ENCODE measurements around the gene BYSL. TPM values are rescaled to one million over a fixed set of nuclear protein-coding genes. Genes with fewer than 3 reads are reported as not detected.

The BYSL gene
- total RNA-seq, 1 donor from 2014 or later: 39.5 TPM

DNA sequence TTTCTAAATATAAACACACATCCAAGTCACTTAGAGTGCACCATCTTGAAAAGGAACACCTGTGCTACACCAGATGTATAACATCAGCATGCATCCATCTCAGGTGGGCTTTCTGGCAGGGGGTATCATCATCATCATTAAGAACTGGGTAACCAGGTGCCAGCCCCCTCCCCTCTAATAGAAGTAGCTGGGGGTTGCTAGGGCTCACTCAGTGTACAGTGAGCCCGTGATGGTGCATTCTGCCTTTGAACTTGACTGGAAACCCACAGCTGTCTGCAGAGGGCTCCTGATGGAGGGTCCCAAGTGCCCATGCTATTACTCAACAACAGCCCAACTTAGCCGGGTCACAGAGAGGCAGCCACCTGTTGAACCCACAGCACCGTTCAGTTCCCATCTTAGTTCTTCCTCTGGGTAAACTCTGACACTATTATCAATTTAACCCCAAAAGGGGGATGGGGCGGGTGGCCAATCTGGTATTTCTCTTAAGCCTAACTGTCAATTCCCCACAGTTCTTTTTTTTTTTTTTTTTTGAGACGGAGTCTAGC is 53.1 kb downstream of the BYSL start:
- intact Hi-C loops (cut with micrococcal nuclease): no loop called here

- intact Hi-C loops (cut with micrococcal nuclease): no loop called here
Measured at GRCh38 chr6:41975276-41975675, 54.0 kb downstream of the BYSL start.

DNA sequence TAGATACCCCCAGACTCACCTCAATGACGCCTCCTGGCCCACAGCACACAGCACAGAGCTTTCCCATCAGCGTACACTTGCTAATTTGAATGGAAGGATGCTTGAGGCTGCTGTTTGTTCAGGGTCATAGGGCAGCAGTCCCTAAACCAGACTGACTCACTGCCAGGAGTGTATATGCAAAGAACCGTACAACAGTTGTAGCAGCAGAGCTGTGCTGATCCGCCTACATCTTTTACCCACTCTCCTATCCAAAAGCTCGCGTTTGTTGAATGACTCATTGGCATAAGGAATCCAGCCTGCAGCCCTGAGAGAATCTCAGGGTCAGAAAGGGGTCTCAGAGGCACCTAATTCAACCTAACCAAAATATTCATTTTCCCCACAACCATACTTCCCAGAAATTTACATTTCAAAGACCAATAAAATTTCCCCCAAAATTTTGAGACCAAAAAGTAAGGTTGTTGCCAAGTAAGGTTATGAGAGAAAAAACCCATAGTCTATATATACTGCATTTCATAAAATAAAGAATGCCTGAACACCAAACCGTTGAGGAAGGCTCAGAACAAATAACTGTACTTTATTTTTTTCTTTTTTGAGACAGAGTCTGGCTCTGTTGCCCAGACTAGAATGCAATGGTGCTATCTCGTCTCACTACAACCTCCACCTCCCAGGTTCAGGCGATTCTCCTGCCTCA is 55.6 kb downstream of the BYSL start:
- intact Hi-C loops (cut with micrococcal nuclease): no loop called here

Other genes starting within 250 kb of the BYSL start
- 7.8 and 9.7 TPM in 2 replicates for gene TFEB, start 185.9 kb upstream of the BYSL start, total RNA-seq
- not detected in 2 replicates for gene PGC, start 174.1 kb upstream of the BYSL start, total RNA-seq
- 3.8 and 6.1 TPM in 2 replicates for gene FRS3, start 141.6 kb upstream of the BYSL start, total RNA-seq
- not detected in 2 replicates for gene PRICKLE4, start 140.7 kb upstream of the BYSL start, total RNA-seq
- 209 and 212 TPM in 2 replicates for gene TOMM6, start 133.8 kb upstream of the BYSL start, total RNA-seq
- gene USP49, start 26.1 kb upstream of the BYSL start, total RNA-seq: 7.1 and 7.3 TPM in 2 replicates
- 19.4 and 24.1 TPM in 2 replicates for gene MED20, start 360 bp upstream of the BYSL start, total RNA-seq
- 462 and 476 TPM in 2 replicates for gene CCND3, start 20.3 kb downstream of the BYSL start, total RNA-seq
- 42.6 and 47.5 TPM in 2 replicates for gene TAF8, start 129.0 kb downstream of the BYSL start, total RNA-seq
- 0.05 TPM in 2 replicates for gene C6orf132, start 221.1 kb downstream of the BYSL start, total RNA-seq